ENCODE data around the gene CACNA1F.

CACNA1F gene

DNA sequence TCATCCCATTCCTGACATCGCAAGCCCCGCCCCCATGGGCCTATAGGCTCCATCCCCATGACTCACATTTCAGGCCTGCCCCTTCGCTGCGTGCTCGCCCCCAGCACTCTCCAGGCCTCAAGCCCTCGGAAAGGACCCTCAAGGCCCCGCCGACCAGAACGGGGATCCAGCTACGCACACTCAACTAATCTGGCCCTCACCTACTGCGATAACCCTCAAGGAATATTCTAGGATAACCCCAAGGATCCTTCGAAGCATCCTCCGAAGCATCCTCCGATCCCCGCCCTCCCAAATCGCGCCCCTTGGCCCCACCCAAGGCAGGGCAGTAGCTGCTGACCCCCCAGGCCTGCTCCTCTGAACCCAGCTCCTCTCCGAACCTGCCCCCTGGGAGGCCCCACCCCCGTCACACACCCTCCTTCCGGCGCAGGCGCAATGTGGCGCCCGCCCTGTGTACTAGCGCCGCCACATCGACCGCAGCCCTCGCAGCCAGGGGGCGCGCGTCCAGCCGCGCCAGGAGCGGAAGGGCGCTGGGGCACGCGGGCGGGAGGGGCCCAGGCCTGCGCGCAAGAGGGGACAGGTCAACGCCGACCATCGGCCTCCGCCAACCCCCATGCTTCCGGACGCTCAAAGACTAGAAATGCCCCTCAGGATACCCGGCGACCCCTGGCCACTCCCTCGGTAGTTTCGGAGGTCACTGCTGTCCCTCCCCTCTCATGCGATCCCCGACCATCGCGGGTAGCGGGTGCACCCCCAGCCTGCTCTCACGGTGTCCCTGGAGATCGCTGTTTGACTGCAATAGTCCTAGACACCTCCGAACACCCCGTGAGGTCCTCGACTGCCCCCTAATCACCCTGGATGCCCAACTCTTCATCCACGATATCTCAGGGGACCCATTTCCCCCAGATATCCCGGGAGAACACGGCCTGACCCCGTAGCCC lies 77.0 kb downstream of the CACNA1F start:
- in situ Hi-C loops (cut with MboI; ENCODE audit: low sequenced_read_pairs): no loop called here

DNA sequence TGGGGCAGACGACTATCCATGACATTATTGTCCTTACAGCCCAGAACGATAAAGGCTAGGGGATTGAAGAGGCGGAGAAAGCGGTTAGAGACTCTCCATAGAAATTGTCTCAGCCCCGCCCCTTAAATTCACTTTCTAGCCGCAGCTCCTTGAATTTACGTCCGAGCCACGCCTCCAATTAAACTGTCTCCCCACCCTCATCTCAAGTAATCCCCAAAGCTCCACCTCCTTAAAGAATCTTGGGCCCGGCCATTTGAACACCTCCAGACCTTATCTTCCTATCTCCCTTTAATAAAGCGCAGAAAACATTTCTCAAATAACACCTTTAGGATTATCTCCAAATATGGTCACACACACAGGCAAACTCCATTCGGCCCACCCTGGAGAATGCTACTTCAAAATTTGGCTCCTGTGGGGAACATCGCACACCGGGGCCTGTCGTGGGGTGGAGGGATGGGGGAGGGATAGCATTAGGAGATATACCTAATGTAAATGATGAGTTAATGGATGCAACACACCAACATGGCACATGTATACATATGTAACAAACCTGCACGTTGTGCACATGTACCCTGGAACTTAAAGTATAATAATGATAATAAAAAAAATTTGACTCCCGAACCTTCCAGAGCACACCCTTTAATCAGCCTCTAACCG lies 77.8 kb downstream of the CACNA1F start:
- in situ Hi-C loops (cut with MboI; ENCODE audit: low sequenced_read_pairs): no loop called here
